GM18861 (cell line): ENCODE results near the gene ARID1B.

ENCODE experiments used
- ATAC-seq: cut with Tn5 transposase; IDR thresholded peaks from one replicate; pipeline ENCODE4 v1.9.1; 2021; ENCODE audit not compliant: unreplicated experiment

The ARID1B gene

DNA sequence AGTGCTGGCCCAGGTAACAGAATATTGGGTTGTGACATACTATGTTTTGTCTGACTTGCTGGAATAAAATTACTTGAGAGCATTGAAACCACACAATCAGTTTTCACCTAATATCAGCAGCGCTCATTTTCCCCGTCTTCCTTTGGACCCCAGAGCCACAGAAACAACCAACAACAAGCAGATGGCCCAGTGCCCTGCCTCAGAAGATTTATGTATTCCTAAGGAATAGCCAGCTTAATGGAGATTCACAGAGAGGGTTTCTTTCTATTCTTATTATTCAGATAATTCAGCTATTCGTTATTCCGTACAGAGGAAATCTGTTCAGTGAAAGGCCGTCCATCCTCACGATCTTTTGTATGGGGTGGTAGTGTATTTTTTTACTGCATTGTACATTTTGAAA is 391.3 kb downstream of the ARID1B start:
- no peak for ATAC-seq

DNA sequence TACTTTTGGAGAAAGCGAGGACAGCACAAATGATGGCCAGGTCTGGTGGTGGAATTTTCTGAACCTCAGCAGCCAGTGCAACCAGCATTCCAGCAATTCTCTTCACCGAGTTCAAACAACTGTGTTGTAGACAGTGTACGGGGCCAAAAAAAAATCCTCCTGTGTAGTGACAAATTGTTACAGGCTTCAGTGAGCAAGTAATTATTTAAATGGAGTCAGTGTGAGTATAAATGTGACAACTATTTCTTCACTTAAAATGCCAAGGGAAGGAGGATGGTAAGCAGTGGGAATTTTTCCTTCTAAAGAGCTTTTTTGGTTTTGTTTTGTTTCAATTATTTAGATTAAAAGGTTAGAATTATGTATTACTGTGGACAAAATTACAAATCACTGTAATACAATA is 392.0 kb downstream of the ARID1B start:
- no peak for ATAC-seq

DNA sequence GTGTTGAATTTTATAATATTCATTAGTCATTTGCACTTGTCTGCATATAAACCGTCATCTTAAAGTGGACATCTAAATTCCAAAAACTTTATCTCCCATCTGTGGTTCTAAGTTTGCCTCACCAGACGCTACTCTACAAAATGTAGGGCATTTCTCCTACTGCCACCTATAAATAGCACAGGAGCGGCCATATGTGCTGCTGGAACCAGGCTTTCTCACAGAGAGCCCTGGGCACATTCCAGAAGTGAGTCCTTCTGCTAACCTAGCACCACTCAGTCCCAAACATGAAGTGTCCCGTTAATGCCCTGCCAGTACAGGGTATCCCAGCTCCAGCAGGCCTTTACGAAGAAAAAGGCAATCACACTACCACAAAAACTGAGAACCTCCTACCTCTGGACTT is 392.5 kb downstream of the ARID1B start:
- ATAC-seq, result no peak

DNA sequence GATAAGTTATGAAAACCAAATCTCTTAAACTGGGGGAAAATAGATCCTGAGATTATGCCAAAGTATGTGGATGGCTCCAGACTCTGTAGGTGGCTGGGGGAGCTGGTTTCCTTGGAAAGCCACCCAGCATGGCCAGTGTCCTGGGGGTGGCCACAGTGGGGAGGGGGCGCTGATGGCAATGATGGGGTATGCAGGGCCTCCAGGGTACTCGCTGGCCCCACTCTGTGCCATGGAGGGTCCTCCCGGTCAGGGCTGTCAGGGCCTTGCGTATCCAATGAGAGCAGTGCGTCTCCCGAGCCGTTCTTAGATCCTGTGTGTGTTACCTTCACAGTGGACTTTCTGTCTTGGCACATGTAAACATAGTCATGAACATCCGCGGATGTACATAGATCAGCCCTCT is 393.4 kb downstream of the ARID1B start:
- ATAC-seq, result no peak

DNA sequence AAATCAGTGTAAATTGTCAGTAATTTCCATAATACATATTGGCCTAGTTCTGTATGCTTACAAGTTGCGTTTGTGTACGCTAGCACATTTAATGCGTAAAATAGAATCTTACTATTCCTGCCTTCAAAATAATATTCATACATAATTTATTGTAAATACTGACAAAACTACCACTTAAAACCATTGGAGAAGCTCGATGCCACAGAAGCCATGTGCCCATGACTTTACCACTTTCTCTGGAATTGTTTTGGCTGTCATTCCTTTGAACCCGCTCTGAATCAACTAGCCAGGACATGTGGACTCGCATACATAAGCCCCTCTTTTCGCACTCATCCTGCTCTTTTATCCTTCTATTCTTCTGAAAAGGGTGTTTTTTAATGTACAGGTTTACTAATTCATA is 394.6 kb downstream of the ARID1B start:
- no peak for ATAC-seq

DNA sequence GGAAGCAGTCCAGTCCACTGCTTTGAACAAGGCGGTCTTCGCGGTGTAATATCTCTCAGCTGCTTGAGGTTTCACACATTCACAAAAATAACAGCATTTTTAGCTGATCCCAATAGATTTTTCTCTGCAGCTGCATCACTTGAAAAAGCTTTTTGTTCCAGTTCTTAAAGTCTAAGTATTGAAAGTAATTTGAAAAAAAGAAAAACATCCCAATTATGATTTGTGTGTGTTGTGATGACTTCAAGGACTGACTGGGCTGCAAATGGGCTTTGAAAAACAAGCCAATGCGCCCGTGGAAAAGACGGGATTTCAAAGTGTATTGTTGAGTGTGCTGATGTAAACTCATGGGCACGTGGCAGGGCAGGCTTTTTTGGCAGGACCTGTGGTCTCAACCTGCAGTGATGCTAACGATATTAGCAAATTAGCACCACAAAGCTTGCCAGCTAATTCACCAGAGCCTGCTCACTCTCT is 395.1 kb downstream of the ARID1B start:
- no peak for ATAC-seq

DNA sequence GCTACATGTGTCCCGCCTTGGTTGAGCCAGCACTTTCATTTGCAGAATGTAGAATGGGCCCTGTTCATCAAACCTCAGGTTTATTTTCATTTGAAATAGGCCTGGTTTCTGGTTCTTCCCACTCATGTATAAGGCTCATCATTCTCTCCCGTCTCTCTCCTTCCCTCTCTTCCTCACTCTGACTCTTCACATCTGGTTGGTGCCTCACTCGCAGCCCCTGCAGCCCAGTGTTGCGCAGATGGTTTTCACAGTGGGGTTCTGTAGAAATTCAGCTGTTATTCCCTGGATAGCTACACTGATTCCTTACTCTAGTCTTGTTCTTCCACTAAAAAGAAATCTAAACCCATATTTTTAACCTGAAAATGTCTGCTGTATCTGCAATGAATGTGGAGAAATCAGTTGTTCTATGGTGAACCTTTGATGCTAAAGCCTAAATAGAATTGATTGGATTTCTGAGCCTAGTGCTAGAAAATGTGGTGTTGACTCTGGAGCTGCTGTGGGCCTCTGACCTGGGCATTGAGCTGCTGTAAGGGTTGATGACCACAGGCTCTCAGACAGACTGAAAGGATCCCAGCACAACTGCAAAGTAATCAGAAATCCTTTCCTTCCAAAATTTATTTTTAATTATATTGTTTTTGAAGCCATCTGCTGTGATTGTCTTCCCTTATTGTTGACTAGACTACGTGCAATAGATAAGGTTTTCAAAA is 395.8 kb downstream of the ARID1B start:
- no peak for ATAC-seq

DNA sequence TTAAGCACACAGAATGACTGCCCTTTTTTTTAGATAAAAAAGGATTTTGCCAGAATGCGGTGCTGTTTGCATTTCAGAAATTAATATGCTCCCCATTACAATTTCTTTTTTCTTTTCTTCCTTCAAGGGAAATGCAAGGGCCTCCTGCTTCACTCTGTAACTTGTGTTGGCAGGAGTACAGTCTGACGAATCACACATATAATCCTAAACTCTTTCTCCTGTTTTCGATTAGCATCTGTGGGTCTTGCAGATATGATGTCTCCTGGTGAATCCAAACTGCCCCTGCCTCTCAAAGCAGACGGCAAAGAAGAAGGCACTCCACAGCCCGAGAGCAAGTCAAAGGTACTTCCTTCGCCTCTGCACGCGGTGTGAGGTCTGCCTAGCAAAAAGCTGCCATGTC is 396.6 kb downstream of the ARID1B start:
- no peak for ATAC-seq

DNA sequence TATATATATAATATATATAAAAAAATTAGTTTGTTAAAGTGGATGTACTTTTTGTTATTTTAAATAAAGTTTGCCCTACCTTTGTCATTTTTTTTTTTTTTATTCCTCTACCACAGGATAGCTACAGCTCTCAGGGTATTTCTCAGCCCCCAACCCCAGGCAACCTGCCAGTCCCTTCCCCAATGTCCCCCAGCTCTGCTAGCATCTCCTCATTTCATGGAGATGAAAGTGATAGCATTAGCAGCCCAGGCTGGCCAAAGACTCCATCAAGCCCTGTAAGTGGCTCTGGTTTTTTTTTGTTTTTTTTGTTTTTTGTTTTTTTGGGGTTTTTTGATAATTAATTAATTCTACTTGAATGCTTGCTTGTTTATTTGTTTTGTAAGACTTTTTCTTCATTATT is 397.6 kb downstream of the ARID1B start:
- ATAC-seq, result no peak

DNA sequence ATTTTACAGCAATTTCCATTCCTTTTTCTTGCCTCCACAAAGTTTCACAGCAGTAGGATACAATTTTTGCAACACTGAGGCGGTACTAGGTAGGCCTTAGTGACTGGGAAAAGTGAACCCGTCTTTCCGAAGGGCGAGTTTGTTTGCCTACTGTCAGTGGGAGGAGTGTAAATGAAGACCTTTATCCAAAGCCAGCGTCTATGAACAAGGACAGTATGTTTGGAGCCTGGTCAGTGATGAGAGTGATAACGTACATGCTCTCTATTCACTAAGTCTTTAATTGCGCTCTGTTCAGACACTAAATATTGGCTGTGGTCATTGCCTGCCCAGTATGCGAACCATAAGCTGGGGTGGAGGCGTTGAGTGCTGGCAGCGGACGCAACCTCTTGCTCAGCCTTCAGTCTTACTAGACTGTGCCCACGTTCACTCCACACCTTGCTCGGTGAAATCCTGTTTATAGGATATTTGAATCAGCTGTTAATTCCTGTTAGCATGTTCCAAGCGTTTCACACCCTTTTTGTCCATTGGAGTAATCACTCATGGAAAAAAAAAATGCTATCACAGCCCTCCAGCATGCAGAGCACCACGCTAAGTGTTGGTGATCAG is 400.7 kb downstream of the ARID1B start:
- no peak for ATAC-seq

DNA sequence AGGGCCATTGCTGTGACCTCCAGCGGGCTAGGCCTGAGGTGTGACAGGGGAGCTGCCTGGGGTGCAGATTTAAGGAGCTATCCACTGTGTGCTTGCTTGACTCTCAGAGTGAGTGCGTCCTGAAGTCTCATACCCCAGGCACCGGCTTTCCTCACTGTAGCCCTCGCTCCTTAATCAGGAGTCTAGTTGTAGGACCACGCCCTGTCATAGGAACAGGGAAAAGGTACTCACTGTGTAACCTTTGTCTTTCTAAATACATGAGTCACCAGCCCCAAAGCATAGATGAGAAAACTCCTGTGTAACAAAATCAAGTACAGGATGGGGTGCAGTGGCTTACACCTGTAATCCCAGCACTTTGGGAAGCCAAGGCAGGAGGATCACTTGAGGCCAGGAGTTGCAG is 404.5 kb downstream of the ARID1B start:
- ATAC-seq, result no peak

DNA sequence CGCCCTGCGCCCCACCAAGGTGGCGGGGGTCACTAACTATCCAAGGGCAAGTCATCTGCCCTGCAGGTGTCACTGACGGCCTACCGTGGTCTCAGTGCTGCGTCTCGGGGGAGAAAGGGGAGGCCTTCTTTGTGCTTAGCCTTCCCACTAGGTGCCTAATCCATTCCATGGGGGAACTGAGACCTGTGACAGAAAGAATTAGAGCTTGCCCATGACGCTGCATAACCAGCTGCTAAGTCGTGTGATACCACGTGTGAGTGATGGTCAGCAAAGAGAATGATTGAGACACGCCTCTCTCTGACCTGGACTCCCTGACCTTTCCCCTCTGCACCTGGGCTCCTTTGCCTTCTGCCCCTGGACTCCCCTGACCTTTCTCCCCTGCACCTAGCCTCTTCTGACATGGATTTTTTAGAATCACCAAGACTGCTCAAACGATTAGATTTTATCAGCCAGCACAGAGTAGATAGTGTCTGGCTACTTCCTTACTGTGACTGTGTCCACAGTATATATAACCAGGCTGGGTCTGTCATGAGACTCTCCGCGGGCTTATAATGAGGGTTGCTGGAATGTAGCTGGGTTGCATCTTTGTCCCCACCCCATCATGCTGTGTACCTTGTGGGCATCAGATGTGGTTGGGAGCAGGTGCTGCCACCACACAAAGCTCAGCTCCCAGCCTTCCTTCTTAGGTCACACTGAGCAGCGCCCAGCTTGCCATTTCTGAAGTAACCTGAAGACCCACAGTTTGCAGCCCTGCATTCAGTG is 405.5 kb downstream of the ARID1B start:
- ATAC-seq, result no peak

DNA sequence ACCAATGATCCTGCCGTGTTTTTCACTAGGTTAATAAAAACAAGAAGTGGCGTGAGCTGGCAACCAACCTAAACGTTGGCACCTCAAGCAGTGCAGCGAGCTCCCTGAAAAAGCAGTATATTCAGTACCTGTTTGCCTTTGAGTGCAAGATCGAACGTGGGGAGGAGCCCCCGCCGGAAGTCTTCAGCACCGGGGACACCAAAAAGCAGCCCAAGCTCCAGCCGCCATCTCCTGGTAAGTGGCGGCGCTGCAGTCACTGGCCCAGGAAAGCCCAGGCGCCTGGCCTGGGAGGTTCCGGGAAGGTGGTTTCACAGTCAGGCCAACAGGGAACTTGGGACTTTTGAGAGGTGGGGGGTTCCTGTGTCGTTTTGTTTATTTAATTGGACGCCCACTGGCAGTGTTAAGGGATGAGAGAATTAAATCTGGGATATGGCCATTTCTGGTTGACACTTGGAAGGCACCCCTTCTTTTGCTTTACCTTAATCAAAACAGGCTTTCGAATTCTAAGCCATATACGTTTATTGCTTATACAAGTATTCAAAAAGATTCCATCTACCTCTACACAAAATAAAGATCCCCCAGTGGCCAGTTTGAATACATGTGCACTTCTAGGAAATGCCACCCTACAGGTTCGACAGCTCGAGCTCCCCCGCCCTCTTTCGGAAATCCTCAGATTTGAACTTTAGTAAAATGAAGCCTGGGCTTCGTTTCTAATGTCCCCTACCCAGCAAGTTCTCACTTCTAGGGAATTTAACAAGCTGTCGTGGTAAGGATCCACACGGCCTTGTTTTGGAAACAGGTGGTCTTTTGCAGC is 407.2 kb downstream of the ARID1B start:
- no peak for ATAC-seq

DNA sequence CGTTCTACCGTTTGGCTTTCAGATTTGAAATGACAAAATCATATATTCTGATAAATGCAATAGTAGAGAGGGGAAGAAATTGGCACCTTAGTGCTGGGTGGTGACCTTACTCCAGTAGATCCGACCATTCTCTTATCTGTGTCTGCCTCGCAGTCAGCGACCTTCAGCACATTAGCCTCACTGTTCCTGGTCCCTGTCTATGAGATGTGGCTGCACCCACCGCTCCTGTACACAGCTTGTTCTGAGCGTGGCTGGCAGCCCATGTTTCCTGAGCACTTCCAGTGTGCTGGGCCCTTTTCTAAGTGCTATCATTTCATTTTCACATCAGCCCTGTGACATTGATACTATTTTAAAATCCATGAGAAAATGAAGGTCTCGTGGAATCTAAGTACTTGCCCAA is 408.0 kb downstream of the ARID1B start:
- ATAC-seq, result no peak

DNA sequence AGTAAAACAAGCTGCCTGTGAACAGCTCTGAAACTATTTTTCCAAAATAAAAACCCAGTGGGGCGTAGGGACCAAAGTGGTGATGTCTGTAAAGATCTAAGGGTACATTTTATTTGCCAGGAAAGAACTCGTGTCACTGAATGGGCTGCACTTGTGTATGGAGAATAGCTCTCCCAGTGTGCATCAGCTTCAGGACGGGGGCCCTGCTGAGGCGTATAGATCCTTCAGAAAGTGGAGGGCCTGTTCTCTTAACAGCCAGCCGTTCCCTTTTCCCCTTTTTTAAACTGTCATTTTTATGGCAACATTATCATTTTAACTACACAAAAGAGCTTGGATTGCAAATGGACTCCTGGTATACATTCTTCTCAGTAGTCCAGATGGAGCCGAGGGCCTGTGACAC is 408.8 kb downstream of the ARID1B start:
- no peak for ATAC-seq

DNA sequence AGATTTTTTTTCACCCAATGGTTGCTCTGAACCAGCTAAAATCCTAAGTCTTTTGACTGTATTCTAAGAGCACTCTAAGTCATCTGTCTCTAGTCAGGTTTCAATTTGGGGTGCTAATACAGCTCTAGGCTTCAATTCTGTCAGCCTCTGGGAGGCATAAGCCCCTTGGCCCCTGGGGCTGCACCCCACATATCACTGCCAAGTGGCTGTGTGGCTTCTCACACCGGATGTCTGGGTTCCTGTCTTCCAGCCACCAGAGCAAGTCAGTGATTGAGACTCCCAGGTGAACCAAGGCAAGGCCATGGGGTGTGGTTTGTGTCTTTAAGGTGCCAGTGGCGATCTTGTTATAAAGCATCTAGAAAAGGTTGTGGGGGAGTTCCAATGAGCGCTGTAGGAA is 409.6 kb downstream of the ARID1B start:
- no peak for ATAC-seq

DNA sequence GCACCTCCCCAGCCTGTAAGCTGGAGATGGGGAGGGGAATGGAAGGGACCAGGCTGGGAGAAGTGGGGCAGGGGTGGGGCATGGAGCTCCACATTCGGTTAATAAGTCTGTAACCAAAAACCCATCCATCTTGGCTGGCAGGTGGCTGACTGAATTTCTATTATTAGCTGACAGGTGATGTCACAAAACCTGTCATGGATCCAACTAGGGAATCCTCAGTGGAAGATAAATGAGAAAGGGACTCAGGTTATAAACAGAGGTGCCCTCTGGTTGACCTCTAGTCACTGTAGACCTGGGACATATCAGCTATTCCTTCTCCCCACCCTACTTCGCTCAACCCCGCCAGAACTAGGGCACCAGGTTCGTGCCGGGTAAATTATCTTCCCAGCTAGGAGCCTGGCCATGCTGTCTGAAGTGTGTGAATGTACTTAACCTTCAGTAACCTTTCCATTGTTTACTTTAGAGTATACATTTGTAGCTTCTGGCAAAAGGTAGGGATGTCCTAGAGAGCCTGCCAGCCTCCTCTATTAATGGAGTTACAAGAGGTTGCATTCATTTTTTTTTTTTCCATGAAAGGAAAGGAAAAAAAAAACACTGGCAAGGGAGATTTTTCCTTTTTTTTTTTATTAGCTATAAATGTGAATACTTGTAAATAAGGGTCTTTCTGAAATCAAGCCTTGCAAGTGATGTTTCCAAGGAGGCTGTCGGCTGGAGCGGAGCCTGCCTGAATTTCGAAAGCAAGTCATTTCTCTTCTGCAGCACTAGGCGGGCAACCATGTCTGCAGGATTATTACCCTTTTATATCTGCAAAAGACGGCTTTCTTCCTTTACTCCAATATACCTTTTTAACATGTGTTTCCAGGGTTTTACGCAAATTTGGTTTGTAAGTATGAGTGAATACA is 410.3 kb downstream of the ARID1B start:
- ATAC-seq, result no peak

DNA sequence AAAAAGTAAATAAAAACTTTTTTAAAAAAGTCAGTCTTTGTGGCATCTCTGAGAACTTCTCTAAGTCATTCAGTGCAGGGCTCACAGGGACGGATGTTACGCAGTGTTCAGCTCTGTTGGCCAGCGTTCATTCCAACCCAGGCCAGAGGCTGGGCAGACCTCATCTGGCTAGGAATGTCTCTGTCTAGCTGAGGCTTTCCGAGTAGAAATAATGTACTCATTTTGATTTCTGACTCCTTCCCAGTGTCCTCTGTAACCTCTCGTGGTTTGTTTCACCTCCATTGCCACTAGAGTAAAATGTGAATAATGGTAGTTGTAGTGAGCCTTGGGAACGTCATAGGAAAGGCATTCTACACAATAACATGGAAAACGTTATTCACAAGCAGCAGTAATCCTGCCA is 411.0 kb downstream of the ARID1B start:
- ATAC-seq, result no peak

DNA sequence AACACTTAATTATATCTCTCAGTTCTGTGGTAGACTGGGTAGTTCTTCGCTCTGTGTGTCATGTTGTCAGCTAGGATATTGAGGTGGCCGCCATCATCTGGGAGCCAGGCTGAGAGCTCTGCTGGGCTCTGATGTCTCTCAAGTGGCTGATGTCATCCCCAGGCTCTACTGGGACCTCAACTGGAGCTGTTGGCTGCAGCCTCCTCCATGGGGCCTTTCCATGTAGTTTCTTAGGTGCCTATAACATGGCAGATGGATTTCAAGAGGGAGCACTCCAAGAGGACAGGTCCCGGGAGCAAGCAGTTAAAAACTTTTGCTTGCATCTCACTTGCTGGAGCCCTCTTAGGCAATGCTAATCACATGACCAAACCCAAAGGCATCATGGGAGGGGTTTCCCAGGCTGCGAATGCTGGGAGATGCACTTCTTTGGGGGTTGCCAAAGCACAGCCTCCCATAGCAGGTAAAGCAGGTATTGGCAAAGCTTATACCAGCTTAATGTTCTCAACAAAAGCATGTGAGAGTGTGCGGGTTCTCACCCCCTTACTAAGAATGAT is 416.3 kb downstream of the ARID1B start:
- ATAC-seq, result no peak

DNA sequence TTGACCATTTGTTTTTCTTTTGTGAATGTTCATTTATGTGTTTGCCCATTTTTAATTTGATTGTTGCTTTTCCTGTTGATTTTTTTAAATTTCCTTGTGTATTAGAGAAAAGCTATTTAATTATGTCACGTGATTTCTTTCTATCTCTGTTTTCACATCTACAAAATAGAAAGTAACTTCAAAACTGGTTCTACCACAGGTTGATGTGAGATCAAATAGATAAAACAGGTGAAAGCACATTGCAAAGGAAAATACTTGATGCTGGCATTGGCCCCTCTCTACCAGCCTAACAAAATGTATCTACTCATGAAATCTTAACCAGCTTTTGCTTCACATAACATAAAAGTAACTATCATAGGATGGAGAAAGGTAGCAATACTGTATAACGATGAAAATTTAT is 416.9 kb downstream of the ARID1B start:
- no peak for ATAC-seq
